ENCODE measurements around the gene CLDN5. TPM values are rescaled to one million over a fixed set of nuclear protein-coding genes. Genes with fewer than 3 reads are reported as not detected.

Gene CLDN5
- total RNA-seq, 1 experiment from 2014 or later: not detected

DNA sequence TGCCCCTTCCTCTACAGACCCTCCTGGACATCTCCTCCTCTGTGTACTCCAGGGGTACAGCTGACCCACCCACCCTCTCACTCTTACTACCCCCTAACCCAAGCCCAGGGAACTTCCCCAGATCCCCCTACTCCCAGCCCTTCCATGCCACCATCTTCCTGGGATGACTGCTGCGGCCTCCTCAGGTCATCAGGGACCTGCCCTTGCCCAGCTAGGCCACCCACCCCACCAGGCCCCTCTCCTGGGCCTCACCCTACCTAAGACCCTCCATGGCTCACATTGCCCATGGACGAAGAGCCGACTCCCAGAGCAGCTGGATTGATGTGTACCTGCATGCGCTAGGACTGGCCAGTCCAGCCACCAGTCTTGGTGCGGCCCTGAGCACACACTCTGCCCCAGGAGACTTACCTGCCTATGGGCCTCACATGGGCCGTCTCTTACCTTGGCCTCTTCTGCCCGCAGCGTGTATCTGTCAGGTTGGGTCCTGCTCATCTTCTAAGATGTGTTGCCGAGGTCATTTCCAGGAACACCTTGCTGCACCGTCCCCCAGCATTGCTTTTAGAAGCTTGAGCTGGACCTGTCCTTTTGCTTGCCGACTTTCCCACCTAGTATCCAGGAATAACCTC is 2.0 kb upstream of the CLDN5 start:
- no peak for DNase-seq (ENCODE audit: low read depth)
- in situ Hi-C loops (cut with HindIII; ENCODE audit: low pct_unique_long_range_greater_than_20kb, low sequenced_read_pairs): no loop called here

DNA sequence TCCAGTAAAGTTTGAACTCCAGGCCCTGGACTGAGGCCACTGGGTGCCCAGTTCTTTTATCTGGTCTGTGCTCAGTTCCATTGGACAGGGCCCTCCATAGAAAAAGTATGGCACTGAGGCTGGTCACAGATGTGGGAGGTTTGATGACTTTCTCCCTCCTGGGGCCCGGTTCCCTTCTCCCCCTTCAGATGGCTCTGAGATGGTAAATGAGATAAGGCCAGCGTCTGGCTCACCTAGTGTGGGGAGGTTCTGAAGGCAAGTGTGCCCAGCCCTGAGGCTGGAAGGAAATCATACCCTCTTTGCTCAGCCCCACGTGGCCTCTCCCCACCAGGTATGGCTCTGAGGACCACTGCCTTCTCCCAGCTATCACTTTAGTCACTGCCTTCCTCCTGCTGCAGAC is 1.5 kb upstream of the CLDN5 start:
- no peak for DNase-seq (ENCODE audit: low read depth)
- in situ Hi-C loops (cut with HindIII; ENCODE audit: low pct_unique_long_range_greater_than_20kb, low sequenced_read_pairs): no loop called here

DNA sequence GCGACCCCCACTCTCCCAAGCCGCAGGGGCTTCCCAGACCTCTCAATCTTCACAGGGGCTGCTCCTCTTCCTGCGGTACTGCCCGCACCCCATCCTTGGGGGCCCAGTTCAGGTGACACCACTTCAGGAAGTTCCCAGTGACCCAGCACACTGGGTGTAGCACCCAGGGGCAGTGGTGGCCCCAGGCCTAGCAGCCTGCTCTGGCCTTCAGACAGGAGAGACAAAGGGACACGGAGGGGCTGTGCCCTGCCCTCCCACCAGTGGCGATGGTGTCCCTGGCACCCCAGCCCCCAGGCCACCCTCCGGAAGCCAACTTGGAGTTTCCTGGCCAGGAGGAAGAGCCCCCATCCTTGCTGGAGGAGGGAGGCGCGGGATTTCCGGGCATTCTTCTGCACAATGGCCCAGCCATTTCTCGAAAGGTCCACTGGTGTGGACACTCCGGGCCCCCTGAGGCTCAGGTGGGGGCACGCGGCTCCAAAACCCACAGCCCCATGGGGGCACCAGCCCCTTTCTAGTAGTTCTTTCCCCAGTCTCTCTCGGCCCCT is 978 bp upstream of the CLDN5 start:
- in situ Hi-C loops (cut with HindIII; ENCODE audit: low pct_unique_long_range_greater_than_20kb, low sequenced_read_pairs): no loop called here
- DNase-seq (ENCODE audit: low read depth): no peak

DNA sequence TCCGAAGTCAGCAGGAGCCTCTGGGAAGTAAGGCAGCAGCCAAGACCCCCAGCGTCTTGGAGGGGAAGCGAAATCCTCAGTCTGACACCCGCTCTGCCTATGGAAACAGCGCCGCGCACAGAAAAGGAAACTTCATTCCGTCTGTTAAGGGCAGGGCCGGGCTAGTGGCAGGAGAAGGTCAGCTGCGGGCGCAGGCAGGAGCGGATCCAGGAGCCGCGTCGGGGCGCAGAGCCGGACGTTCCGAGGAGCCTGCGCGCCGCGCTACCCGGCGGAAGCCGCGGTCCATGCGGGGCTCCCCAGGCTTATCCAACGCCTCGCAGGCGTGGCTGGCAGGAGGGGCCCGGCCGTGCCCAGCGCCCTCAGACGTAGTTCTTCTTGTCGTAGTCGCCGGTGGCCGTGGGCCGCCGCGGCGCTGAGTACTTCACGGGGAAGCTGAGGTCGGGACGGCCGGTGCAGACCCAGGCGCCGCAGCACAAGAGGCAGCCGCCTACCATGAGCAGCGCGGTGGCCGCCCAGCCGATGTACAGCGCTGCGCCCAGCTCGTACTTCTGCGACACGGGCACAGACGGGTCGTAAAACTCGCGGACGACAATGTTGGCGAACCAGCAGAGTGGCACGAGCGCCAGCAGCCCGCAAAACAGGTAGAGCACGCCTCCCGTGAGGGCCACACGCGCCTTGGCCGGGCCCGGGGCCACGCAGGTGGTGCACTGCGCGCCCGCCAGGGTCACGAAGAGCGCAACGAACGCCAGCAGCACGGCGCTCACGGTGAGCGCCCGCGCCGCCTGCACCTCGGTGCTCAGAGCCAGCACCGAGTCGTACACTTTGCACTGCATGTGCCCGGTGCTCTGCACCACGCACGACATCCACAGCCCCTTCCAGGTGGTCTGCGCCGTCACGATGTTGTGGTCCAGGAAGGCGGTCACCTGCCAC is 705 bp downstream of the CLDN5 start:
- no peak for DNase-seq (ENCODE audit: low read depth)
- in situ Hi-C loops (cut with HindIII; ENCODE audit: low pct_unique_long_range_greater_than_20kb, low sequenced_read_pairs): no loop called here

DNA sequence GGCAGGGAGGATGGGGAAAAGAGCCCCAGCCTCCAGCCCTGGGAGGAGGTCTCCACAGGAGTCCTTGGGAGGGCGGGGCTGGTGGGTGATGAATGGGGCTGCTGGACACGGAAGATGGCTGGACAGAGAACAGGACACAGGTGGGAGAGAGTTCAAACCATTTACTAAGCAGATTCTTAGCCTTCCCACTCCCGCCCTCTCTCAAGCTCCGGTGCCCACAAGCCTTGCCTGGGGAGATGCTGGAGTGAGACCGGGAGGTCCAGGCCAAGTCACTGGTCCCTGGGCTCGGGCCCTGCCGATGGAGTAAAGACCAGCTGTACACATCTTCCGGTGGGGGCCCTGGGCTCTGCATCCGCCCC is 1.4 kb downstream of the CLDN5 start:
- DNase-seq (ENCODE audit: low read depth): no peak
- in situ Hi-C loops (cut with HindIII; ENCODE audit: low pct_unique_long_range_greater_than_20kb, low sequenced_read_pairs): no loop called here

DNA sequence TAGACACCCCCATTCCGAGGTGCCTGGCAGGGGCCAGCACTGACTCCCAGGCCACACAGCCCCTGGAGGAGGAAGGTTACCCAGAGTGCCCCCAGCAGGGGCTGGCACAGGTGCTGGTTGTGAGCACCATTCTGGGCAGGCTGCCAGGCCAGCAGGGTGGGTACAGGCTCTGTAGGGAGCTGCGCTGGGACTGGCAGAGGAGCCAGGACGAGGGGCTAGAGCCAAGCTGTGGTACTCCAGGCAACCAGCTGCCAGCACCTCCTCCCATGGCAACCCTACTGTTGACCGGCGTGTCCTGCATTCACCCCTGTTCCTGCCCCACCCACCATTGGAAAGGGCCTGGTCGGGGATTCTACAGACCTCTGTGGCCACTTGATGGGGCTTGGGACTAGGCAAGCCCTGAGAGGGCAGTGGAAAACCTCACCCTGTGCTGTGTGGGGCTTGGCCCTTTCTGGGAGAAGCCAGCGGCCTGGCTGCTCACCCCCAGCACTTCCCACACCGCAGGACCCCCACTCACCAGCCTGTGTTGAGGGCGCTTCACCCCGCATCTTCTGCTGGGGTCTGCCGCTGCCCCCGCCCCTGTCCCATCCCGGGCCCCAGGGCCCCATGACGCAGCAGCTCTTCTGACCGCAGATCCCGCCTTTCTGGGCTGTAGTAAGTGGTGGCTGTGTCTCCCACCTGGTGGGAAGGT is 1.9 kb downstream of the CLDN5 start:
- DNase-seq (ENCODE audit: low read depth): no peak
- in situ Hi-C loops (cut with HindIII; ENCODE audit: low pct_unique_long_range_greater_than_20kb, low sequenced_read_pairs): no loop called here

DNA sequence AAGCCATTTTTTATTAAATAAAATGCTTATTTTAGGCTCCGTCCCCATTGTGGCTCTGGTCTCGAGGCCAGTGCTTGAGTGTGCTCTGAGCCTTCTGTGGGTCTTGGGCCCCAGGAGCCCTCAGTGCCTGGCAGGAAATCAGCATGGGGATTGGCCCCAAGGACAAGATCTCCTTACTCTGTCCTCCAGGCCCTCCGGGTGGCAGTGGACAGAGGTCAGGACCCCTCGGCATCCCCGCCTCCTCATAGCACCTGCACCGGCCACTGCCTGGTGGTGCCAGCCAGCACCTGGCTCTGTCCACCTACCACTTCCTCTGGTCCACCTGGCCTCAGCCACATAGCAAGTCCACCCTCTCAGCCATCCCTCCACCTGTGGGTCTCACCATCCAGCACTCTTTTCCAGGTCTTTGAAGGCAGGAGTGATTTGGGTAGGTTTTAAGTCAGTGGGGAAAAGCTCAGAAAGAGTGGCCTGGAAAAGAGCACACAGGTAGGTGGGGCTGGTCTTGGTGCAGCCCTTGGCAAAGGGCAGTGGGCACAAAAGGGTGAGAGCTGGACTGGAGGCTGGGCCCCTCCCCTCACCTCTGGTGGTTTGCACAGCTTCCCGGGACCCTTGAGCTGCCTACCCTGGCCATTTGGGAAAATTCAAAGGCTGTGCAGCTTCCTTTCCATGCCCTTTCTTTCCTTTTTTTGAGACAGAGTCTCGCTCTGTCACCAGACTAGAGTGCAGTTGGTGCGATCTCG is 3.5 kb downstream of the CLDN5 start:
- no peak for DNase-seq (ENCODE audit: low read depth)
- in situ Hi-C loops (cut with HindIII; ENCODE audit: low pct_unique_long_range_greater_than_20kb, low sequenced_read_pairs): no loop called here

DNA sequence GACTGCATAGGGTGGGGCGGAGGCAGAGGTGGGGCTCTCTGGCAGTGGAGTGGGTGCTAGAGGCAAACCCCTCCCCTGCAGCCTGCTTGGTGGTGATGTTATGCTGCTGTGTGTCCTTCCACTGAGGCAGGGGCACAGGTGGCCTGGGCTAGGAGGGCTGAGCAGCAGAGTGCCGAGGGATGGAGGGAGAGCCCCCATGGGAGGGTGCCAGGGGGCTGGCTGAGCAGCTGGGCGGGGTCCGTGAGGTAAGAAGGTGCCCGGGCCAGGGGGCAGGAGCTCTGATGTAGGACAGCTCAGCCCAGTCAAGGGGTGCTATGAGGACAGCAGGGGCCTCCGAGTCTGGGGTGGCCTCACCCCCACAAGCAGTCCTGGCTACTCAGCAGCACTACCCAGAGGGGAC is 4.2 kb downstream of the CLDN5 start:
- no peak for DNase-seq (ENCODE audit: low read depth)
- in situ Hi-C loops (cut with HindIII; ENCODE audit: low pct_unique_long_range_greater_than_20kb, low sequenced_read_pairs): no loop called here

DNA sequence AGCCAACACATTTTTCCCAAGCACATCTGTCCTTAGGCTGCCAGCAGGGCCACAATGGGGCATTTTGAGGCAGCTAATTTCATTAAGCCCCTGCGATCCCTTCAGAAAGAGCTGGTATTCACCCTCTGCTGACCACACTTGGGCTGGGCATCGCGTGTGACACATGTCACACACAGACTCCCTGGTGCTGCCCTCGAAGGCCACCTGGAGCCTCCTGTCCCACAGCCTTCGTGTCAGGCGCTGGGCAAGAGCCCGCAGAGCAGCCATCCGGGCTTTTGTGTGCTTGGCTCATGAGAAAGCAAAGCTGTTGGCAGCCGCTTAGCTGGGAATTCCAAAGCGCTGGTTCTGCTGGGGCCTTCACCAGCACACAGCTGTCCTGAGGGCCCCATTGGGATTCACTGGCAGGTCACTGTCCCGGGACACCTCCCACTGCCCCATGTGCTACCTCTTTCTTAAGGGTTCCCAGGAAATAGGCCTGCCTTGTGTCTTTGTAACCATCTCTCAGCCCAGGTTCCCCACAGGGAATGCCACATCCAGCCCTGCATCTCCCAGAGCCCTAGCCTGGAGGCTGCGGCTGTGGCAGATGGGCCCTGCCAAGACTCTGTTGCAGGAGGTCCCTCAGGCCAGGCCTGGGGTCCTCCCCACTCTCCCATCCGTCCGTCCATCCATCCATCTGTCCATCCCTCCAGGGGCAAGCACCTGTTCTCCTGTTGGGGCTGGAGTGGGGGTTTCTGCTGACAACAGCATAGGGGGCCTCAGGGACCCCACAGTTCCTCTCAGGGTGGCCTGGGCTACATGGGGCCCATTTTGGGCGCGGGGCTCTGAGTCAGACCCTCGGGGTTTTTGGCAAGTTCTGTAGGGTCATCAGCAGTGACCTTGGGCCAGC is 4.9 kb downstream of the CLDN5 start:
- in situ Hi-C loops (cut with HindIII; ENCODE audit: low pct_unique_long_range_greater_than_20kb, low sequenced_read_pairs): no loop called here
- no peak for DNase-seq (ENCODE audit: low read depth)

DNA sequence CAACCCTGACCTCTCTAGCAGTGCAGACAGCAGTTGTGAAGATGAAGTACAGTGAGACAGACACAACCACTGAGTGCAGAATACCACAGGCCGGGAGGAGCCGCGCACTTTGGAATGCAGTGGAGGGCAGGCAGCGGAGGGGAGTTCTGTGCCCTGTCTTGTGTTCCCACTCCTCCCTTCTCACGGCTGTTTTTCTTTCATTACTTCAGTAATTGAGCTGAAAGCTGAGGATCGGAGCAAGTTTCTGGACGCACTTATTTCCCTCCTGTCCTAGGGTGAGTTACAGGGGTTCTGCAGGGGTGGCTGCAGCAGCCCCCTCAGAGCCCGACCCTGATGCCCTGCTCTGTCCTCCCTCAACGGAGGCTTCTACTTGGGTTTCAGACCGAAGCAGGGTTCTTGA is 5.6 kb downstream of the CLDN5 start:
- in situ Hi-C loops (cut with HindIII; ENCODE audit: low pct_unique_long_range_greater_than_20kb, low sequenced_read_pairs): no loop called here

DNA sequence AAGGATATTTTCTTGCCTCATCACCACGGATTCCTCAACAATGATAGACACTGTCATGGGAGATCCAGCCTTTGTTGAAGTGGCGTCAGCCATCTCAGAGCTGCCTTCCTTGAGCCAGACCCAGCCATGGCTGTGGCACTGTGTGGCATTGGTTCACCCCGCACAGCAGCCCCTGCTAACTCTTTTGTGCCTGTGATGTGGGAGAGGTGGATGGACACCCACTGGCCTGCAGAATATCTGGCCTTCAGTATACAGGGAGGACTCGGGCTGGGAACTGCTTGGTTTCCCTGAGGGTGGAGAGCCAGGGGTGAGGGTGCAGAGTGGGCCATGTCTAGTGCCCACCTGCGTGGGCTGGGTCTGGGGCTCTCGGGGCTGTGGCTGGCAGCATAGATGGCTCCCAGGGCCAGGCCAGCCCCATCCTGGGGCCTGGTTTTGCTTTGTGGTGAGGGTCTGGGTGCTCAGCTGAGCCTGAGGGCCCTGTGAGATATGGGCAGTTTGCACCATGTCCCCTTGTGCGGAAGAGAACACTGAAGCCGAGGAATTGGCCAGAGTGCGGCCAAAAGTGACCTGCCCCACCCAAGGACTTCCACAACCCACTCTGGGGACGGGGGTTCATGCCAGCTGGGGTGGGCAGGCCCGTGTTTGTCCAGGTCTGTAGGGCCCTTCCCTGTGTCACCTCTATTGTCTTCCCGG is 6.1 kb downstream of the CLDN5 start:
- in situ Hi-C loops (cut with HindIII; ENCODE audit: low pct_unique_long_range_greater_than_20kb, low sequenced_read_pairs): no loop called here

More for the DNA sequence above, 5.6 kb downstream of the CLDN5 start:
- DNase-seq (ENCODE audit: low read depth): no peak

DNA sequence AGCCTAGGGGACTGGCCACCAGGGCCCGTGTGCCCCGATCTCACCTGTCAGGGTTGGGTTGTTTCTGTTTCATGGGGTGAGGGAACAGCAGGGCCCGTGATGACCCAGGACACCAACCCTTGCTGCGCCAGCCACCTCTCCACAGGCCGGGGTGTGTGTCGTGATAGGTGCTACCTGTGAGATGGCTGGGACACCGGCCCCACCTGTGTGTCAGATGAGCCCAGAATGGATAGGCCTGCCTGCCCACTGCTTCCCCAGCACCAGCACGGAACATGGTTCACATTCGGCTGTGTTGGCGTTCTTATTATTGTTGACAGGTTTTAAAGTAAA is 7.1 kb downstream of the CLDN5 start:
- DNase-seq (ENCODE audit: low read depth): no peak
- in situ Hi-C loops (cut with HindIII; ENCODE audit: low pct_unique_long_range_greater_than_20kb, low sequenced_read_pairs): no loop called here

More for the DNA sequence above, 6.1 kb downstream of the CLDN5 start:
- DNase-seq (ENCODE audit: low read depth): no peak

DNA sequence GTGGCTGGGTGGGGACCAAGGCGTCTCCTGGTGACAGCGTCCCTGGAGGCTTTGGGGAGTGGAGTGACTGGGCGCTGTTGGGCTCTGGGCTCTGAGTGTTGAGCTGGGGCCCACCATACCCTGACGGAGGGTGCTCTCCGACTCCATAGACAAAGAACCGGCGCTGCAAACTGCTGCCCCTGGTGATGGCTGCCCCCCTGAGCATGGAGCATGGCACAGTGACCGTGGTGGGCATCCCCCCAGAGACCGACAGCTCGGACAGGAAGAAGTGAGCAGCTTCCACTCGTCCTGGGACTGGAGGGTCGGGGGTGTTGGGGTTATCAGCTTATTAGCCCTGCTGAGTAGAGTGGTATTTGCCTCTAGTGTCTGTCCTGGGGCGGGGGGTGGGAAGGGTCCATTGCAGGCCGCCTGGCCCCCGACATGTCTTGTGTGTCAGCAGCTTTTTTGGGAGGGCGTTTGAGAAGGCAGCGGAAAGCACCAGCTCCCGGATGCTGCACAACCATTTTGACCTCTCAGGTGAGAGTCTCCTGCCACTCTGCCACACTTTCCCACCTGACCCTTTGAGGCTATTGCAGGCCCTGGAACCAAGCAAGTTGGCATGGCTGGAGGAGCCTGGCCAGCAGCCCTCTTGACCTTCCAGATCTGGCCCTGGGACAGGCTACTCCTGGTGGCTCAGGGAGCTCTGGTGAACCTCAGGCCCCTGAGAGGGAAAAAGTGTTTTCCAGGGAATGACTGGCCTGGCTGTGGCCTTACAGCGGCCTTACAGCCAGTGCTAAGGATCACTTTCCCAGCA is 7.6 kb downstream of the CLDN5 start:
- in situ Hi-C loops (cut with HindIII; ENCODE audit: low pct_unique_long_range_greater_than_20kb, low sequenced_read_pairs): no loop called here
- DNase-seq (ENCODE audit: low read depth): no peak

DNA sequence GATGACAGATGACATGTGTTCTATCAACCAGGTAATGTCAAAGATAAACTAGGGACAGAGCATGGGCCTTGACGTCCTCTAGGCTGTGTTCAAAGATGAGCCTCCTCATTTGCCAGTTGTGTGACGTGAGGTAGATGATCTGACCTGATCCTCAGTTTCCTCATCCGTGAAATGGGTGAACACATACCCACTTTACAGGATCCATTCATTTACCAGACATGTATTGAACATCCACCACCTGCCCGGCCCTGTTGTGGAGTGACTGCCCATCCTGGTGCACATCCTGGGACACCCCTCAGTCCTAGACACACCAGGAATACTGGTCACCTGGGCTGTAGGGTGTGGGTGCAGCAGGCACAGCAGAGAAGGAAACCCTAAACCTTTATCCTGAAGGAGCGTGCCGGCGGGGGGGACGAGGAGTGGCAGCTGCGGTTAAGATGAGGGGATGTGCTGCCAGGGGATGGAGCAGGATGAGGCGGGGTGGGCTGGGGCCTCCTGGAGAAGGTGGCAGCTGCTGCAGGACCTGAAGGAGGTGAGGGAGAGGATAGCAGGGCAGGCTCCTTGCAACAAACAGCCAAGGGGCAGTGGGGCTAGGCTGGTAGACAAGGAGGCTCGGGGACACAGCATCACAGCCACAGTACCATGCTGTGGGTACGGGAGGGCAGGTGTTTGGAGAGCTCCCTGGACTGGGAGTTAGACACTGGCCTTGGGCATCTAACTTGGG is 8.4 kb downstream of the CLDN5 start:
- in situ Hi-C loops (cut with HindIII; ENCODE audit: low pct_unique_long_range_greater_than_20kb, low sequenced_read_pairs): no loop called here
- no peak for DNase-seq (ENCODE audit: low read depth)

DNA sequence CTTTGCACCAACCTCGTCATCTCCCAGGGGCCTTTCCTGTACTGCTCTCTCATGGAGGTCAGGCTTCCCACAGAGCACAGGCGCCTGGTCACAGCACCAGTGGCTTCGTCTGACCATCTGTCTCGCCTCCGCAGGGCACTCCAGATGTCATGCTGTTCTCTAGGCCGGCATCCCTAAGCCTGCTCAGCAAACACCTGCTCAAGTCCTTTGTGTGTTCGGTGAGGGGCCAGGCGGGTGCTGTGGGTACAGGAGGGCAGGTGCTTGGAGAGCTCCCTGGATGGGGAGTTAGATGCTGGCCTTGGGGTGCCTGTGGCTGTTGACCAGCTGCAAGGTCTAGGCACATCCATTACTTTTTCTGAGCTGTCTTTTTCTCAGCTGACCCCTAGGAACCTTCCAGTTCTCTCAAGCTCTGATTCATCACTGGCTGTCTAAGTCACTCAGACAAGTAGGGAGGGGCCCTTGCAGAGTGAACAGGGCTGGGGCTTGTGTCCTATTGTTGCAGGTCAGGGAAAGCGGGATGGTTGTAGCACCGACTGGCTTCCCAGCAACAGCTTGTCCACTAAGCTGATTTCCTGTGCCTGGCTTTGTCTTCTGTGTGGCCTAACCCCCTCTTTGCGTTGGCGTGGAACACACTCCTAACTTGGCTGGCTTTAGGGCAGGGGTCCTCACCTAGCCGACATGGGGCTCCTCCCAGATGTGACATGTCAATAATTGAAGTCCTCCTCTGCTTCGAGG is 9.2 kb downstream of the CLDN5 start:
- in situ Hi-C loops (cut with HindIII; ENCODE audit: low pct_unique_long_range_greater_than_20kb, low sequenced_read_pairs): no loop called here
- no peak for DNase-seq (ENCODE audit: low read depth)
